ENCODE data around the gene PDE4D. TPM values are rescaled to one million over a fixed set of nuclear protein-coding genes. Genes with fewer than 3 reads are reported as not detected.

Gene PDE4D
- total RNA-seq, 1 experiment from 2014 or later: 2.4 TPM

- DNase-seq (ENCODE audit: low read depth, low spot score): no peak
- in situ Hi-C loops (cut with HindIII; ENCODE audit: low pct_unique_long_range_greater_than_20kb, low sequenced_read_pairs): no loop called here
- Histone ChIP-seq H3K4me3 (ENCODE audit: low read depth in 2 of 2, low read length in 2 of 2) (no peak overlapping the region), H3K9me3 (ENCODE audit: control insufficient read depth, insufficient read depth, low read depth, low read length) (no peaks in the 10 kb centered on the region), H3K27ac (ENCODE audit: low read length) (no peak overlapping the region), H3K36me3 (ENCODE audit: control insufficient read depth, insufficient read depth, low read length) (no peaks in the 10 kb centered on the region), H3K27me3 (ENCODE audit: control insufficient read depth, insufficient read depth, low read length) (no peaks in the 10 kb centered on the region), H3K4me1 (ENCODE audit: control insufficient read depth, insufficient read depth, low read length) (no peaks in the 10 kb centered on the region)
- ChIA-PET CTCF (no interaction called here), POLR2A (no interaction called here)
- no TSS peak for BruUV-seq (replicated peaks)
- TF ChIP-seq POLR2AphosphoS5 (IDR thresholded peaks at IDR 0.05; ENCODE audit: low read depth, low read length): no peak
- no peak for TF ChIP-seq REST (IDR thresholded peaks at IDR 0.05; ENCODE audit: insufficient read depth in 1 of 2, low read depth in 2 of 2, low read length in 1 of 2)
- no peak for TF ChIP-seq TCF7L2 (IDR thresholded peaks at IDR 0.05; ENCODE audit: low read depth, low read length)
- no peak for TF ChIP-seq SIN3A (IDR thresholded peaks at IDR 0.05; ENCODE audit: borderline replicate concordance, insufficient read depth, low read depth, low read length)
- TF ChIP-seq CTCF (IDR thresholded peaks at IDR 0.05): peak; percentile 22; the same call in 1 of the 2 replicates
- intact Hi-C loops (cut with micrococcal nuclease; ENCODE audit: unreplicated experiment): no loop called here
- no peak for ATAC-seq
These were observed 443.5 kb downstream of the PDE4D start for GRCh38 chr5:59449905-59450644.

GRCh38 chr5:59446356-59446755 lies 447.2 kb downstream of the PDE4D start:
- H3K27me3 ChIP-seq (ENCODE audit: control insufficient read depth, insufficient read depth, low read length): no peaks in the 10 kb centered on the region
- POLR2A ChIA-PET: no interaction called here
- no TSS peak for BruUV-seq (replicated peaks)

More at GRCh38 chr5:59446356-59446755, 447.2 kb downstream of the PDE4D start:
- intact Hi-C loops (cut with micrococcal nuclease; ENCODE audit: unreplicated experiment): no loop called here
- TF ChIP-seq TCF7L2 (IDR thresholded peaks at IDR 0.05; ENCODE audit: low read depth, low read length) (no peak), REST (IDR thresholded peaks at IDR 0.05; ENCODE audit: insufficient read depth in 1 of 2, low read depth in 2 of 2, low read length in 1 of 2) (no peak), SIN3A (IDR thresholded peaks at IDR 0.05; ENCODE audit: borderline replicate concordance, insufficient read depth, low read depth, low read length) (no peak), POLR2AphosphoS5 (IDR thresholded peaks at IDR 0.05; ENCODE audit: low read depth, low read length) (no peak), CTCF (IDR thresholded peaks at IDR 0.05) (no peak)
- Histone ChIP-seq H3K27ac (ENCODE audit: low read length) (no peak overlapping the region), H3K9me3 (ENCODE audit: control insufficient read depth, insufficient read depth, low read depth, low read length) (no peaks in the 10 kb centered on the region), H3K36me3 (ENCODE audit: control insufficient read depth, insufficient read depth, low read length) (no peaks in the 10 kb centered on the region), H3K4me3 (ENCODE audit: low read depth in 2 of 2, low read length in 2 of 2) (no peak overlapping the region), H3K4me1 (ENCODE audit: control insufficient read depth, insufficient read depth, low read length) (no peaks in the 10 kb centered on the region)
- no peak for DNase-seq (ENCODE audit: low read depth, low spot score)
- ATAC-seq: no peak
- in situ Hi-C loops (cut with HindIII; ENCODE audit: low pct_unique_long_range_greater_than_20kb, low sequenced_read_pairs): no loop called here
- CTCF ChIA-PET: no interaction called here
